Neural cell (in vitro differentiated cells): ENCODE measurements around the gene TCF12. TPM values are rescaled to one million over a fixed set of nuclear protein-coding genes. Genes with fewer than 3 reads are reported as not detected.

Source experiments
- H2AFZ ChIP-seq: fragments of 200-600, 300-800 bp; sonication (generic), shearing (Covaris generic); 2 replicates; pipeline ENCODE4 v1.6.0; 2014; ENCODE audit warnings: low read depth, mild to moderate bottlenecking, antibody characterized with exemption, low read length, moderate library complexity
- H3F3A ChIP-seq: fragments of 200-600 bp; shearing (Covaris generic); 2 replicates; pipeline ENCODE4 v1.6.1; 2016; ENCODE audit warnings: mild to moderate bottlenecking, moderate library complexity, mixed read lengths, antibody characterized with exemption, low read length; ENCODE audit not compliant: insufficient read depth, poor library complexity, severe bottlenecking
- H3K27ac ChIP-seq: fragments of 200-600, 300-800 bp; sonication (generic), shearing (Covaris generic); 2 replicates; pipeline ENCODE4 v1.5.1; 2014; ENCODE audit warnings: mild to moderate bottlenecking, low read length, moderate library complexity
- H3K27me3 ChIP-seq: fragments of 300-800, 200-600 bp; sonication (generic), shearing (Covaris generic); 2 replicates; pipeline ENCODE4 v1.6.0; 2014; ENCODE audit warnings: mild to moderate bottlenecking, low read depth, low read length, moderate library complexity; ENCODE audit not compliant: insufficient read depth
- H3K36me3 ChIP-seq: fragments of 300-800, 200-600 bp; sonication (generic), shearing (Covaris generic); 2 replicates; pipeline ENCODE4 v1.5.1; 2014; ENCODE audit warnings: mild to moderate bottlenecking, antibody characterized with exemption, low read length, moderate library complexity; ENCODE audit not compliant: insufficient read depth
- H3K4me2 ChIP-seq: fragments of 300-800, 200-600 bp; sonication (generic), shearing (Covaris generic); 2 replicates; pipeline ENCODE4 v1.6.0; 2014; ENCODE audit warnings: mild to moderate bottlenecking, low read length
- H3K4me3 ChIP-seq: fragments of 300-800, 200-600 bp; sonication (generic), shearing (Covaris generic); 2 replicates; pipeline ENCODE4 v1.5.1; 2014; ENCODE audit warnings: mild to moderate bottlenecking, low read length, moderate library complexity
- H3K79me2 ChIP-seq: fragments of 200-600 bp; shearing (Covaris generic); replicated peaks from 2 replicates; pipeline ENCODE4 v1.6.0; 2014; ENCODE audit warnings: mild to moderate bottlenecking, low read length, moderate library complexity; ENCODE audit not compliant: insufficient read depth
- H3K9ac ChIP-seq: fragments of 300-800, 200-600 bp; sonication (generic), shearing (Covaris generic); 2 replicates; pipeline ENCODE4 v1.6.1; 2016; ENCODE audit warnings: mild to moderate bottlenecking, low read length, mixed read lengths
- H3K9me2 ChIP-seq: fragments of 200-600 bp; shearing (Covaris generic); 2 replicates; pipeline ENCODE4 v1.6.1; 2016; ENCODE audit warnings: mild to moderate bottlenecking, low read length, mixed read lengths; ENCODE audit not compliant: insufficient read depth
- H3K9me3 ChIP-seq: fragments of 200-600, 300-800 bp; sonication (generic), shearing (Covaris generic); 2 replicates; pipeline ENCODE4 v1.6.1; 2016; ENCODE audit warnings: mild to moderate bottlenecking, mixed run types, low read length, moderate library complexity, mixed read lengths
- H4K20me1 ChIP-seq: fragments of 200-600 bp; shearing (Covaris generic); 2 replicates; pipeline ENCODE4 v1.6.1; 2016; ENCODE audit warnings: mild to moderate bottlenecking, mixed run types; ENCODE audit not compliant: insufficient read depth
- EP300 ChIP-seq: fragments of 450-650 bp; conservative IDR thresholded peaks from 2 replicates; pipeline ENCODE4 v1.6.1; 2014; ENCODE audit warnings: antibody characterized with exemption, mild to moderate bottlenecking, moderate library complexity; ENCODE audit not compliant: poor library complexity, severe bottlenecking
- EZH2 ChIP-seq: fragments of 200-600, 300-800 bp; shearing (Covaris generic), sonication (generic); IDR thresholded peaks from 2 replicates; pipeline ENCODE4 v1.6.1; 2014; ENCODE audit warnings: antibody characterized with exemption, low read length, borderline replicate concordance, mild to moderate bottlenecking; ENCODE audit not compliant: insufficient read depth, poor library complexity, severe bottlenecking
- MXI1 ChIP-seq: fragments of 450-650 bp; conservative IDR thresholded peaks from 2 replicates; pipeline ENCODE4 v1.6.1; 2014; ENCODE audit warnings: antibody characterized with exemption, mild to moderate bottlenecking; ENCODE audit not compliant: poor library complexity, severe bottlenecking
- POLR2AphosphoS5 ChIP-seq: IDR thresholded peaks from 2 replicates; pipeline ENCODE4 v1.6.1; 2012
- RAD21 ChIP-seq: fragments of 450-650 bp; conservative IDR thresholded peaks from 2 replicates; pipeline ENCODE4 v1.6.1; 2014; ENCODE audit warnings: antibody characterized with exemption, mild to moderate bottlenecking, moderate library complexity
- SMC3 ChIP-seq: fragments of 450-650 bp; conservative IDR thresholded peaks from 2 replicates; pipeline ENCODE4 v1.6.1; 2014; ENCODE audit warnings: antibody characterized with exemption, mild to moderate bottlenecking, moderate library complexity; ENCODE audit not compliant: poor library complexity
- TAF1 ChIP-seq: IDR thresholded peaks from 2 replicates; pipeline ENCODE4 v1.6.1; 2012; ENCODE audit warnings: low read depth
- polyA plus RNA-seq: library from polyadenylated mRNA; depleted of rRNA; stranded (reverse); fragments of >200 nt; gene quantifications from 2 replicates; pipeline ENCODE4 v1.2.3, GENCODE V29; 2014
- TF ChIP-seq, protein P1 (sequence below): IDR thresholded peaks from 2 replicates; pipeline ENCODE4 v1.6.1; 2012; ENCODE audit warnings: borderline replicate concordance
- TF ChIP-seq, protein P2 (sequence below): fragments of 450-650 bp; IDR thresholded peaks from 2 replicates; pipeline ENCODE4 v1.5.1; 2014; ENCODE audit warnings: antibody characterized with exemption, mild to moderate bottlenecking, moderate library complexity; ENCODE audit not compliant: poor library complexity, severe bottlenecking

TCF12 gene
- polyA plus RNA-seq, 1 donor from 2014 or later, result 52.7 TPM

DNA sequence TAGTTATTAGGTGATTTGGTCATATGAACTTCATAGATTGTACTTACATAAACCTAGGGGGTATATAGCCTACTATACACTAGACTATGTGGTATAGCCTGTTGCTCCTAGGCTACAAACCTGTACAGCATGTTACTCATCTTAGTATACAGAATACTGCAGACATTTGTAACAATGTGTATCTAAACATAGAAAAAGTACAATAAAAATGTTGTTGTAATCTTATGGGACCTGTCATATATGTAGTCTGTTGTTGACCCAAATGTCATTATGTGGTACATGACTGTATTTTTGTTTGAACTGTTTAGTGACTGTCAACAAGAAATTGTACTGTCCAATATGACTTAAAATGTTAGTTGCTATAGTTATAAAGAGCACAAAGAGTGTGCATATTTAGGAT is 69.8 kb downstream of the TCF12 start:
- no peak overlapping the region for H3K27ac ChIP-seq
- no peak overlapping the region for H3K4me2 ChIP-seq
- H3K4me3 ChIP-seq, result no peak overlapping the region
- H3K79me2 ChIP-seq, result peaks cover 76% of the 10 kb centered on the region
- H3F3A ChIP-seq, result peaks cover 3% of the 10 kb centered on the region
- no peaks in the 10 kb centered on the region for H3K36me3 ChIP-seq
- no peaks in the 10 kb centered on the region for H3K9me2 ChIP-seq
- H4K20me1 ChIP-seq, result no peaks in the 10 kb centered on the region
- no peaks in the 10 kb centered on the region for H3K9me3 ChIP-seq
- no peak overlapping the region for H2AFZ ChIP-seq
- H3K27me3 ChIP-seq, result no peaks in the 10 kb centered on the region
- H3K9ac ChIP-seq, result no peak overlapping the region
- no peak for TF ChIP-seq EP300
- no peak for TF ChIP-seq MXI1
- no peak for TF ChIP-seq RAD21
- TF ChIP-seq, protein P1, sequence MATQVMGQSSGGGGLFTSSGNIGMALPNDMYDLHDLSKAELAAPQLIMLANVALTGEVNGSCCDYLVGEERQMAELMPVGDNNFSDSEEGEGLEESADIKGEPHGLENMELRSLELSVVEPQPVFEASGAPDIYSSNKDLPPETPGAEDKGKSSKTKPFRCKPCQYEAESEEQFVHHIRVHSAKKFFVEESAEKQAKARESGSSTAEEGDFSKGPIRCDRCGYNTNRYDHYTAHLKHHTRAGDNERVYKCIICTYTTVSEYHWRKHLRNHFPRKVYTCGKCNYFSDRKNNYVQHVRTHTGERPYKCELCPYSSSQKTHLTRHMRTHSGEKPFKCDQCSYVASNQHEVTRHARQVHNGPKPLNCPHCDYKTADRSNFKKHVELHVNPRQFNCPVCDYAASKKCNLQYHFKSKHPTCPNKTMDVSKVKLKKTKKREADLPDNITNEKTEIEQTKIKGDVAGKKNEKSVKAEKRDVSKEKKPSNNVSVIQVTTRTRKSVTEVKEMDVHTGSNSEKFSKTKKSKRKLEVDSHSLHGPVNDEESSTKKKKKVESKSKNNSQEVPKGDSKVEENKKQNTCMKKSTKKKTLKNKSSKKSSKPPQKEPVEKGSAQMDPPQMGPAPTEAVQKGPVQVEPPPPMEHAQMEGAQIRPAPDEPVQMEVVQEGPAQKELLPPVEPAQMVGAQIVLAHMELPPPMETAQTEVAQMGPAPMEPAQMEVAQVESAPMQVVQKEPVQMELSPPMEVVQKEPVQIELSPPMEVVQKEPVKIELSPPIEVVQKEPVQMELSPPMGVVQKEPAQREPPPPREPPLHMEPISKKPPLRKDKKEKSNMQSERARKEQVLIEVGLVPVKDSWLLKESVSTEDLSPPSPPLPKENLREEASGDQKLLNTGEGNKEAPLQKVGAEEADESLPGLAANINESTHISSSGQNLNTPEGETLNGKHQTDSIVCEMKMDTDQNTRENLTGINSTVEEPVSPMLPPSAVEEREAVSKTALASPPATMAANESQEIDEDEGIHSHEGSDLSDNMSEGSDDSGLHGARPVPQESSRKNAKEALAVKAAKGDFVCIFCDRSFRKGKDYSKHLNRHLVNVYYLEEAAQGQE, result no peak
- no peak for TF ChIP-seq TAF1
- TF ChIP-seq, protein P2, sequence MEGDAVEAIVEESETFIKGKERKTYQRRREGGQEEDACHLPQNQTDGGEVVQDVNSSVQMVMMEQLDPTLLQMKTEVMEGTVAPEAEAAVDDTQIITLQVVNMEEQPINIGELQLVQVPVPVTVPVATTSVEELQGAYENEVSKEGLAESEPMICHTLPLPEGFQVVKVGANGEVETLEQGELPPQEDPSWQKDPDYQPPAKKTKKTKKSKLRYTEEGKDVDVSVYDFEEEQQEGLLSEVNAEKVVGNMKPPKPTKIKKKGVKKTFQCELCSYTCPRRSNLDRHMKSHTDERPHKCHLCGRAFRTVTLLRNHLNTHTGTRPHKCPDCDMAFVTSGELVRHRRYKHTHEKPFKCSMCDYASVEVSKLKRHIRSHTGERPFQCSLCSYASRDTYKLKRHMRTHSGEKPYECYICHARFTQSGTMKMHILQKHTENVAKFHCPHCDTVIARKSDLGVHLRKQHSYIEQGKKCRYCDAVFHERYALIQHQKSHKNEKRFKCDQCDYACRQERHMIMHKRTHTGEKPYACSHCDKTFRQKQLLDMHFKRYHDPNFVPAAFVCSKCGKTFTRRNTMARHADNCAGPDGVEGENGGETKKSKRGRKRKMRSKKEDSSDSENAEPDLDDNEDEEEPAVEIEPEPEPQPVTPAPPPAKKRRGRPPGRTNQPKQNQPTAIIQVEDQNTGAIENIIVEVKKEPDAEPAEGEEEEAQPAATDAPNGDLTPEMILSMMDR, result no peak
- no peak for TF ChIP-seq SMC3
- TF ChIP-seq POLR2AphosphoS5, result no peak
- TF ChIP-seq EZH2, result no peak

DNA sequence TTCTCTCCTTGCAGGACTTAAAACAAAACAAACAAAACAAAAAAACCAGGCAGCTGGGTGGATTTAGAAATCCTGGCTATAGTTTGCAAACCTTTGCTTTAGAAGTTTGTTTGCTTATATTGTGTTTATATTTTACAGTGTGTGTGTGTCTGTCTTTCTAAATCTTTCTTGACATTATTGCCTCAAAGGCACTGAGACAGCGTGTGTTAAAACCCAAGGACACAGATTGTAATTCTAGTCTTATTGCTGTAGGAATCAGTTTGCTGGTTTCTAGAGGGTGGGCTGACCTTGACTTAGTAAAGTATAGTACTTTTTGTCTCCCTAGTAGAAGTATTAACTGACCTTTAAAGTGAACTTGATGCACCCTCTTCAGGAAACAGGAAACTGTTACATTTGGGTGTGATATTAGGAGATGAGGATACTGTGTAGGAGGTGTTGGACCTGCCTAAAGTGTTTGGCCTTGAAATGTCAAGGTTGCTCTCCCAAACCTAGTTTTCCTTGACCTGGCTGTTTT is 71.0 kb downstream of the TCF12 start:
- Histone ChIP-seq H3K36me3 (peaks cover 5% of the 10 kb centered on the region), H3K9me3 (no peaks in the 10 kb centered on the region), H3K4me2 (no peak overlapping the region), H4K20me1 (no peaks in the 10 kb centered on the region), H3K27me3 (no peaks in the 10 kb centered on the region), H3K9me2 (no peaks in the 10 kb centered on the region), H3F3A (peaks cover 3% of the 10 kb centered on the region), H2AFZ (no peak overlapping the region), H3K4me3 (no peak overlapping the region), H3K9ac (no peak overlapping the region), H3K27ac (no peak overlapping the region), H3K79me2 (peaks cover 73% of the 10 kb centered on the region)
- TF ChIP-seq EZH2 (no peak), SMC3 (no peak), TAF1 (no peak), MXI1 (no peak), EP300 (no peak), RAD21 (no peak), POLR2AphosphoS5 (no peak)
- TF ChIP-seq, protein P1, result no peak
